Spleen (tissue), 3 donors: ENCODE measurements around the gene PPEF1.

Experiments
- POLR2A ChIP-seq, 3 donors: fragments of 450-650 bp; IDR thresholded peaks; one replicate each; pipeline ENCODE4 v1.5.1; 2017; ENCODE audit warnings: antibody characterized with exemption in 3 of 3, mild to moderate bottlenecking in 1 of 3
- POLR2AphosphoS5 ChIP-seq, 3 donors: sonication (generic); formaldehyde crosslinking; IDR thresholded peaks; one replicate each; pipeline ENCODE4 v1.5.1; 2017; ENCODE audit warnings: antibody characterized with exemption in 3 of 3

GRCh38 chrX:18873189-18873791 lies 165.8 kb downstream of the PPEF1 start:
- TF ChIP-seq POLR2A (IDR thresholded peaks at IDR 0.05): no peak
- TF ChIP-seq POLR2AphosphoS5 (IDR thresholded peaks at IDR 0.05): no peak
